ENCODE results near the gene DAGLA. TPM values are rescaled to one million over a fixed set of nuclear protein-coding genes. Genes with fewer than 3 reads are reported as not detected.

DAGLA gene
- total and polyA plus RNA-seq, 2 of the 13 experiments (the other 11 are each of a cell fraction or from before 2014, with no cell fraction given), result 2.6 to 3.9 TPM

DNA sequence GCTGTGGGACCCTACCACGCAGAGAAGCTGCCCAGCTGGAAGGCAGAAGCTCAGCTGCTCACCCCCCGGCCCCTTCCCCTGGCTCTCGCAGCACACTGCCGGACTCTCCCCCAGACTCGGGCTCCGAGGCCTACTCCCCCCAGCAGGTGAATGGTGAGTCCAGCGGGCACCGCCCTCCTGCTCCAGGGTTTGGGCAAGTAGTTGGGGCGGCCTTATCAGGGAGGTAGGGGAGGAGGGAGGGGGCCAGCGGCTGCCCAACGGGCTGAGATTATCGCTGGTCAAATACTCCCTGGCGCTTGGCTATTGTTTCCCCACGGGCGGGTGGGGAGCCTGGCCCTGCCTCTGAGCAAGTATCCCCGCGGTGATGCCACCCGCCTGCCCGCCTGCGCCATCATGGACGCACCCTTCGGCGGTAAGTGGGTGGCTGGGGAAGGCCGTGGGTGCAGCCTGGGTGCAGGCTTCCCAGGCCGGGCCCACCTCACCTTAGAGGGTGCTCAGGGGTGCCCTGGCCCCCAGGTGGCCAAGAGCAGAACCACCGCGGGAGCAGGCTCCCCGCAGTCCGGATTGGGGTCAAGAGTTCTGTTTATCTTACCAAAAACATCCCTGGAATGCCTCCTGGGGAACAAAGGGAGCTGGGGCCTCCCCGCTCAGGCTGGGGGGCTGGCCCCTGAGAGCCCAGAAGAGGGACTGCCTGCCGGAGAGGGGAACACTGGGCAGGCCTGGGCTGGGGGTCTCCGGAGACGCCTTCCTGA is 89.2 kb downstream of the DAGLA start (continued):
- peak; percentile 62; the same call in 1 of the 2 replicates for TF ChIP-seq ZNF547 (CRISPR knock-in tag; IDR thresholded peaks at IDR 0.05)
- TF ChIP-seq, protein P1, sequence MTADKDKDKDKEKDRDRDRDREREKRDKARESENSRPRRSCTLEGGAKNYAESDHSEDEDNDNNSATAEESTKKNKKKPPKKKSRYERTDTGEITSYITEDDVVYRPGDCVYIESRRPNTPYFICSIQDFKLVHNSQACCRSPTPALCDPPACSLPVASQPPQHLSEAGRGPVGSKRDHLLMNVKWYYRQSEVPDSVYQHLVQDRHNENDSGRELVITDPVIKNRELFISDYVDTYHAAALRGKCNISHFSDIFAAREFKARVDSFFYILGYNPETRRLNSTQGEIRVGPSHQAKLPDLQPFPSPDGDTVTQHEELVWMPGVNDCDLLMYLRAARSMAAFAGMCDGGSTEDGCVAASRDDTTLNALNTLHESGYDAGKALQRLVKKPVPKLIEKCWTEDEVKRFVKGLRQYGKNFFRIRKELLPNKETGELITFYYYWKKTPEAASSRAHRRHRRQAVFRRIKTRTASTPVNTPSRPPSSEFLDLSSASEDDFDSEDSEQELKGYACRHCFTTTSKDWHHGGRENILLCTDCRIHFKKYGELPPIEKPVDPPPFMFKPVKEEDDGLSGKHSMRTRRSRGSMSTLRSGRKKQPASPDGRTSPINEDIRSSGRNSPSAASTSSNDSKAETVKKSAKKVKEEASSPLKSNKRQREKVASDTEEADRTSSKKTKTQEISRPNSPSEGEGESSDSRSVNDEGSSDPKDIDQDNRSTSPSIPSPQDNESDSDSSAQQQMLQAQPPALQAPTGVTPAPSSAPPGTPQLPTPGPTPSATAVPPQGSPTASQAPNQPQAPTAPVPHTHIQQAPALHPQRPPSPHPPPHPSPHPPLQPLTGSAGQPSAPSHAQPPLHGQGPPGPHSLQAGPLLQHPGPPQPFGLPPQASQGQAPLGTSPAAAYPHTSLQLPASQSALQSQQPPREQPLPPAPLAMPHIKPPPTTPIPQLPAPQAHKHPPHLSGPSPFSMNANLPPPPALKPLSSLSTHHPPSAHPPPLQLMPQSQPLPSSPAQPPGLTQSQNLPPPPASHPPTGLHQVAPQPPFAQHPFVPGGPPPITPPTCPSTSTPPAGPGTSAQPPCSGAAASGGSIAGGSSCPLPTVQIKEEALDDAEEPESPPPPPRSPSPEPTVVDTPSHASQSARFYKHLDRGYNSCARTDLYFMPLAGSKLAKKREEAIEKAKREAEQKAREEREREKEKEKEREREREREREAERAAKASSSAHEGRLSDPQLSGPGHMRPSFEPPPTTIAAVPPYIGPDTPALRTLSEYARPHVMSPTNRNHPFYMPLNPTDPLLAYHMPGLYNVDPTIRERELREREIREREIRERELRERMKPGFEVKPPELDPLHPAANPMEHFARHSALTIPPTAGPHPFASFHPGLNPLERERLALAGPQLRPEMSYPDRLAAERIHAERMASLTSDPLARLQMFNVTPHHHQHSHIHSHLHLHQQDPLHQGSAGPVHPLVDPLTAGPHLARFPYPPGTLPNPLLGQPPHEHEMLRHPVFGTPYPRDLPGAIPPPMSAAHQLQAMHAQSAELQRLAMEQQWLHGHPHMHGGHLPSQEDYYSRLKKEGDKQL (CRISPR knock-in tag; IDR thresholded peaks at IDR 0.05; ENCODE audit: low read depth), result peak; percentile 70; the same call in 1 of the 2 replicates
- no peak for TF ChIP-seq TOE1 (CRISPR knock-in tag; IDR thresholded peaks at IDR 0.05)
- TF ChIP-seq SMAD1 (CRISPR knock-in tag; IDR thresholded peaks at IDR 0.05; ENCODE audit: borderline replicate concordance, low read depth), result no peak
- TF ChIP-seq SUZ12 (IDR thresholded peaks at IDR 0.05; ENCODE audit: low read depth, low read length), result no peak
- no peak for TF ChIP-seq ZNF234 (CRISPR knock-in tag; conservative IDR thresholded peaks at IDR 0.05)
- no peak for TF ChIP-seq NFE2L2 (IDR thresholded peaks at IDR 0.05; ENCODE audit: low read length)
- 0 out of 2 replicates have a peak, but pooled peaks have one; percentile 20 for TF ChIP-seq ZNF558 (CRISPR knock-in tag; IDR thresholded peaks at IDR 0.05; ENCODE audit: borderline replicate concordance)
- no peak for TF ChIP-seq ZNF530 (CRISPR knock-in tag; IDR thresholded peaks at IDR 0.05; ENCODE audit: low read depth)
- no peak for TF ChIP-seq MIER2 (CRISPR knock-in tag; IDR thresholded peaks at IDR 0.05)
- TF ChIP-seq GABPA (IDR thresholded peaks at IDR 0.05; ENCODE audit: low read depth, low read length), result no peak
- TF ChIP-seq GABPA (CRISPR knock-in tag; IDR thresholded peaks at IDR 0.05; ENCODE audit: low read depth), result peak; percentile 26; the same call in 1 of the 2 replicates
- TF ChIP-seq ZNF781 (CRISPR knock-in tag; IDR thresholded peaks at IDR 0.05; ENCODE audit: borderline replicate concordance, not compliant biosample characterization), result peak; percentile 41
- TF ChIP-seq SKI (IDR thresholded peaks at IDR 0.05; ENCODE audit: partially characterized antibody), result peak; percentile 17
- TF ChIP-seq TEAD3 (CRISPR knock-in tag; optimal IDR thresholded peaks at IDR 0.05; ENCODE audit: borderline replicate concordance), result peak; percentile 99
- TF ChIP-seq ZNF121 (CRISPR knock-in tag; IDR thresholded peaks at IDR 0.05), result peak; percentile 36; the same call in 1 of the 2 replicates
- TF ChIP-seq, protein P2, sequence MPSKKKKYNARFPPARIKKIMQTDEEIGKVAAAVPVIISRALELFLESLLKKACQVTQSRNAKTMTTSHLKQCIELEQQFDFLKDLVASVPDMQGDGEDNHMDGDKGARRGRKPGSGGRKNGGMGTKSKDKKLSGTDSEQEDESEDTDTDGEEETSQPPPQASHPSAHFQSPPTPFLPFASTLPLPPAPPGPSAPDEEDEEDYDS (CRISPR knock-in tag; IDR thresholded peaks at IDR 0.05), result peak; percentile 29; the same call in 1 of the 2 replicates
- no peak for TF ChIP-seq HOXA9 (CRISPR knock-in tag; IDR thresholded peaks at IDR 0.05; ENCODE audit: borderline replicate concordance)
- peak; percentile 60; the same call in 1 of the 2 replicates for TF ChIP-seq ZNF317 (CRISPR knock-in tag; IDR thresholded peaks at IDR 0.05)
- TF ChIP-seq ZFX (CRISPR knock-in tag; IDR thresholded peaks at IDR 0.05; ENCODE audit: low read depth), result peak; percentile 90
- TF ChIP-seq, protein P3, sequence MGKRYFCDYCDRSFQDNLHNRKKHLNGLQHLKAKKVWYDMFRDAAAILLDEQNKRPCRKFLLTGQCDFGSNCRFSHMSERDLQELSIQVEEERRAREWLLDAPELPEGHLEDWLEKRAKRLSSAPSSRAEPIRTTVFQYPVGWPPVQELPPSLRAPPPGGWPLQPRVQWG (CRISPR knock-in tag; IDR thresholded peaks at IDR 0.05; ENCODE audit: borderline replicate concordance, low read depth), result no peak
- no peak; the same call in 1 of the 2 replicates for TF ChIP-seq ZNF792 (CRISPR knock-in tag; IDR thresholded peaks at IDR 0.05)
- TF ChIP-seq, protein P4, sequence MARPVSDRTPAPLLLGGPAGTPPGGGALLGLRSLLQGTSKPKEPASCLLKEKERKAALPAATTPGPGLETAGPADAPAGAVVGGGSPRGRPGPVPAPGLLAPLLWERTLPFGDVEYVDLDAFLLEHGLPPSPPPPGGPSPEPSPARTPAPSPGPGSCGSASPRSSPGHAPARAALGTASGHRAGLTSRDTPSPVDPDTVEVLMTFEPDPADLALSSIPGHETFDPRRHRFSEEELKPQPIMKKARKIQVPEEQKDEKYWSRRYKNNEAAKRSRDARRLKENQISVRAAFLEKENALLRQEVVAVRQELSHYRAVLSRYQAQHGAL (CRISPR knock-in tag; IDR thresholded peaks at IDR 0.05; ENCODE audit: not compliant biosample characterization), result no peak
- TF ChIP-seq MEF2D (CRISPR knock-in tag; IDR thresholded peaks at IDR 0.05), result peak; percentile 60; the same call in 1 of the 2 replicates
